ENCODE results near the gene EPSTI1.

DNA sequence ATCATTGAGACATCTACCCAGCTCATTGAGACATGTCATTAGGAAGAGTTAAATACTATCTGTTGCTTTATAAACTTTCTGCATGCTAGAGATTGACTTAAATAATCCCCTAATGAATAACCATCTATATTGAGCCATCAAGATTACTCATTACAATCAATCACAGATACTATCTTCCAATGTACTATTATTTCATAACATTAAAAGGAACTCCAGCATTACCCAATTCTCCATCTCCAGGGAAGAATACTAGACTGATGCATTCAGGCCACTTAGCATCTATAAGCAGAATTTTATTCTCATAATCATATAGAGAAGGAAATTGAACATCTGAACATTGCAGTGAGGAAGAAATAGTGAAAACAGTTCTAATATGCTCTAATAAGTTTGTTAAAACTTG, 8.0 kb downstream of the EPSTI1 start:
- TF ChIP-seq POLR2A (IDR thresholded peaks at IDR 0.05; ENCODE audit: low read depth, low read length) (no peak), POLR2AphosphoS5 (IDR thresholded peaks at IDR 0.05; ENCODE audit: low read depth, low read length) (no peak), PAX5 (IDR thresholded peaks at IDR 0.05; ENCODE audit: insufficient read depth, low read length, severe bottlenecking) (no peak), TAF1 (IDR thresholded peaks at IDR 0.05; ENCODE audit: low read depth, low read length) (no peak)

Data from GM12891 (cell line).